Dendritic cell treated with granulocyte-macrophage colony-stimulating factor and Interleukin-4, amounts not matched to agents 40 ng/mL and 50 ng/mL, for 4 days (primary cell): ENCODE results near the gene ANTKMT.

Experiments used
- H3K27ac Mint-ChIP-seq: one replicate; pipeline ENCODE4 v1.8.0; 2022; ENCODE audit warnings: mild to moderate bottlenecking, mixed read lengths
- H3K27me3 Mint-ChIP-seq: one replicate; pipeline ENCODE4 v1.8.0; 2022; ENCODE audit warnings: mild to moderate bottlenecking, mixed read lengths
- H3K36me3 Mint-ChIP-seq: one replicate; pipeline ENCODE4 v1.8.0; 2022; ENCODE audit warnings: low read depth, mixed read lengths
- H3K4me1 Mint-ChIP-seq: one replicate; pipeline ENCODE4 v1.8.0; 2022; ENCODE audit warnings: low read depth, mixed read lengths
- H3K4me3 Mint-ChIP-seq: one replicate; pipeline ENCODE4 v1.8.0; 2022; ENCODE audit warnings: mild to moderate bottlenecking, moderate library complexity, mixed read lengths
- H3K9me3 Mint-ChIP-seq: one replicate; pipeline ENCODE4 v1.8.0; 2022; ENCODE audit warnings: mixed read lengths
- intact Hi-C: fragments of 100-400 bp; cut with micrococcal nuclease; formaldehyde crosslinking; loops from one replicate; pipeline ENCODE4 v1.15.0; 2022

The ANTKMT gene

GRCh38 chr16:729768-730665, 9.1 kb downstream of the ANTKMT start:
- intact Hi-C loops = no loop called here
- Mint-ChIP-seq H3K4me1 (peaks cover 3% of the 10 kb centered on the region), H3K36me3 (peaks cover 47% of the 10 kb centered on the region), H3K27me3 (peaks cover 29% of the 10 kb centered on the region), H3K4me3 (no peak overlapping the region), H3K9me3 (no peaks in the 10 kb centered on the region), H3K27ac (no peak overlapping the region)

- no peak overlapping the region for H3K4me3 Mint-ChIP-seq
- H3K4me1 Mint-ChIP-seq = no peaks in the 10 kb centered on the region
Observed at GRCh38 chr16:730666-731509, 9.9 kb downstream of the ANTKMT start.

GRCh38 chr16:732332-732731, 11.4 kb downstream of the ANTKMT start:
- Mint-ChIP-seq H3K9me3 (no peaks in the 10 kb centered on the region), H3K36me3 (peaks cover 70% of the 10 kb centered on the region), H3K27me3 (peaks cover 12% of the 10 kb centered on the region), H3K27ac (no peak overlapping the region), H3K4me1 (no peaks in the 10 kb centered on the region), H3K4me3 (no peak overlapping the region)
- intact Hi-C loops = no loop called here

More at GRCh38 chr16:730666-731509, 9.9 kb downstream of the ANTKMT start:
- Mint-ChIP-seq H3K9me3 (no peaks in the 10 kb centered on the region), H3K36me3 (peaks cover 56% of the 10 kb centered on the region), H3K27me3 (peaks cover 20% of the 10 kb centered on the region), H3K27ac (no peak overlapping the region)
- intact Hi-C loops = no loop called here

- Mint-ChIP-seq H3K36me3 (peaks cover 76% of the 10 kb centered on the region), H3K4me3 (no peak overlapping the region), H3K4me1 (no peaks in the 10 kb centered on the region), H3K27ac (no peak overlapping the region), H3K9me3 (no peaks in the 10 kb centered on the region), H3K27me3 (peaks cover 12% of the 10 kb centered on the region)
- intact Hi-C loops = no loop called here
Observed at GRCh38 chr16:732936-733335, 12.0 kb downstream of the ANTKMT start.

GRCh38 chr16:733382-734207, 12.6 kb downstream of the ANTKMT start:
- Mint-ChIP-seq H3K36me3 (peaks cover 83% of the 10 kb centered on the region), H3K4me3 (no peak overlapping the region), H3K27ac (no peak overlapping the region), H3K27me3 (peaks cover 9% of the 10 kb centered on the region), H3K9me3 (no peaks in the 10 kb centered on the region), H3K4me1 (no peaks in the 10 kb centered on the region)
- intact Hi-C loops = no loop called here

GRCh38 chr16:734208-734980, 13.4 kb downstream of the ANTKMT start:
- Mint-ChIP-seq H3K9me3 (no peaks in the 10 kb centered on the region), H3K4me3 (no peak overlapping the region), H3K27me3 (peaks cover 5% of the 10 kb centered on the region), H3K4me1 (peaks cover 4% of the 10 kb centered on the region), H3K36me3 (peaks cover 88% of the 10 kb centered on the region), H3K27ac (no peak overlapping the region)
- intact Hi-C loops = no loop called here

- Mint-ChIP-seq H3K4me1 (peaks cover 12% of the 10 kb centered on the region), H3K36me3 (peaks cover 86% of the 10 kb centered on the region), H3K4me3 (no peak overlapping the region), H3K27me3 (no peaks in the 10 kb centered on the region), H3K27ac (no peak overlapping the region), H3K9me3 (no peaks in the 10 kb centered on the region)
- intact Hi-C loops = no loop called here
Observed at GRCh38 chr16:734981-735881, 14.3 kb downstream of the ANTKMT start.

- intact Hi-C loops = no loop called here
- no peak overlapping the region for H3K4me3 Mint-ChIP-seq
- peaks cover 13% of the 10 kb centered on the region for H3K4me1 Mint-ChIP-seq
- H3K27me3 Mint-ChIP-seq = no peaks in the 10 kb centered on the region
- H3K9me3 Mint-ChIP-seq = no peaks in the 10 kb centered on the region
- H3K27ac Mint-ChIP-seq = no peak overlapping the region
- peaks cover 86% of the 10 kb centered on the region for H3K36me3 Mint-ChIP-seq
Observed at GRCh38 chr16:735982-736453, 15.1 kb downstream of the ANTKMT start.

GRCh38 chr16:736936-737481, 16.1 kb downstream of the ANTKMT start:
- no peaks in the 10 kb centered on the region for H3K9me3 Mint-ChIP-seq
- peaks cover 17% of the 10 kb centered on the region for H3K4me1 Mint-ChIP-seq
- peaks cover 78% of the 10 kb centered on the region for H3K36me3 Mint-ChIP-seq
- intact Hi-C loops = no loop called here
- H3K4me3 Mint-ChIP-seq = no peak overlapping the region
- H3K27me3 Mint-ChIP-seq = no peaks in the 10 kb centered on the region
- H3K27ac Mint-ChIP-seq = no peak overlapping the region

- H3K4me1 Mint-ChIP-seq = peaks cover 17% of the 10 kb centered on the region
- H3K27ac Mint-ChIP-seq = peak overlapping the region; percentile 77
- intact Hi-C loops = loop anchor here (1.0 kb wide), 1 partner anchor 29 kb away; no protein-coding TSS in a partner anchor
- H3K9me3 Mint-ChIP-seq = no peaks in the 10 kb centered on the region
- peak overlapping the region; percentile 80 for H3K4me3 Mint-ChIP-seq
- H3K27me3 Mint-ChIP-seq = no peaks in the 10 kb centered on the region
- peaks cover 50% of the 10 kb centered on the region for H3K36me3 Mint-ChIP-seq
Observed at GRCh38 chr16:739560-740458, 18.9 kb downstream of the ANTKMT start.

- H3K4me3 Mint-ChIP-seq = peak overlapping the region; percentile 80
- intact Hi-C loops = loop anchor here (1.0 kb wide), 1 partner anchor 29 kb away; no protein-coding TSS in a partner anchor
- peaks cover 17% of the 10 kb centered on the region for H3K4me1 Mint-ChIP-seq
- no peaks in the 10 kb centered on the region for H3K9me3 Mint-ChIP-seq
- H3K36me3 Mint-ChIP-seq = peaks cover 44% of the 10 kb centered on the region
- H3K27me3 Mint-ChIP-seq = no peaks in the 10 kb centered on the region
- peak overlapping the region; percentile 77 for H3K27ac Mint-ChIP-seq
Observed at GRCh38 chr16:740459-740763, 19.5 kb downstream of the ANTKMT start.
